ENCODE measurements around the gene ATP8A2.

- no peak for TF ChIP-seq CTCF (IDR thresholded peaks at IDR 0.05; ENCODE audit: low read depth, low read length, missing input control)
- TF ChIP-seq, protein P1, sequence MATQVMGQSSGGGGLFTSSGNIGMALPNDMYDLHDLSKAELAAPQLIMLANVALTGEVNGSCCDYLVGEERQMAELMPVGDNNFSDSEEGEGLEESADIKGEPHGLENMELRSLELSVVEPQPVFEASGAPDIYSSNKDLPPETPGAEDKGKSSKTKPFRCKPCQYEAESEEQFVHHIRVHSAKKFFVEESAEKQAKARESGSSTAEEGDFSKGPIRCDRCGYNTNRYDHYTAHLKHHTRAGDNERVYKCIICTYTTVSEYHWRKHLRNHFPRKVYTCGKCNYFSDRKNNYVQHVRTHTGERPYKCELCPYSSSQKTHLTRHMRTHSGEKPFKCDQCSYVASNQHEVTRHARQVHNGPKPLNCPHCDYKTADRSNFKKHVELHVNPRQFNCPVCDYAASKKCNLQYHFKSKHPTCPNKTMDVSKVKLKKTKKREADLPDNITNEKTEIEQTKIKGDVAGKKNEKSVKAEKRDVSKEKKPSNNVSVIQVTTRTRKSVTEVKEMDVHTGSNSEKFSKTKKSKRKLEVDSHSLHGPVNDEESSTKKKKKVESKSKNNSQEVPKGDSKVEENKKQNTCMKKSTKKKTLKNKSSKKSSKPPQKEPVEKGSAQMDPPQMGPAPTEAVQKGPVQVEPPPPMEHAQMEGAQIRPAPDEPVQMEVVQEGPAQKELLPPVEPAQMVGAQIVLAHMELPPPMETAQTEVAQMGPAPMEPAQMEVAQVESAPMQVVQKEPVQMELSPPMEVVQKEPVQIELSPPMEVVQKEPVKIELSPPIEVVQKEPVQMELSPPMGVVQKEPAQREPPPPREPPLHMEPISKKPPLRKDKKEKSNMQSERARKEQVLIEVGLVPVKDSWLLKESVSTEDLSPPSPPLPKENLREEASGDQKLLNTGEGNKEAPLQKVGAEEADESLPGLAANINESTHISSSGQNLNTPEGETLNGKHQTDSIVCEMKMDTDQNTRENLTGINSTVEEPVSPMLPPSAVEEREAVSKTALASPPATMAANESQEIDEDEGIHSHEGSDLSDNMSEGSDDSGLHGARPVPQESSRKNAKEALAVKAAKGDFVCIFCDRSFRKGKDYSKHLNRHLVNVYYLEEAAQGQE (IDR thresholded peaks at IDR 0.05): no peak
- TF ChIP-seq ZBTB33 (IDR thresholded peaks at IDR 0.05): no peak
- TF ChIP-seq FOXA2 (IDR thresholded peaks at IDR 0.05): no peak
- no peak for TF ChIP-seq EGR1 (IDR thresholded peaks at IDR 0.05; ENCODE audit: low read depth in 2 of 2)
- no peak for TF ChIP-seq RXRA (IDR thresholded peaks at IDR 0.05)
- no peak for TF ChIP-seq YY1 (IDR thresholded peaks at IDR 0.05)
- no peak for TF ChIP-seq GABPA (IDR thresholded peaks at IDR 0.05 in 1 of 2, conservative IDR thresholded peaks at IDR 0.05 in 1 of 2)
- no peak for TF ChIP-seq RAD21 (IDR thresholded peaks at IDR 0.05)
- TF ChIP-seq MAX (IDR thresholded peaks at IDR 0.05): no peak
- no peak for TF ChIP-seq NR2F2 (IDR thresholded peaks at IDR 0.05)
Observed at GRCh38 chr13:25864936-25865335, 493.2 kb downstream of the ATP8A2 start.

Data from liver (tissue), 3 donors.